ENCODE measurements around the gene FAM114A1.
"Not testable (repeated sequence)": the region's sequence is repeated elsewhere in the genome, so short reads cannot be mapped to it uniquely, and the experiment has no call there.

The FAM114A1 gene

GRCh38 chr4:38904682-38905081 is 37.1 kb downstream of the FAM114A1 start:
- no peak for DNase-seq

GRCh38 chr4:38905652-38906385 is 38.2 kb downstream of the FAM114A1 start:
- DNase-seq: no peak

- DNase-seq: no peak
Measured at GRCh38 chr4:38907696-38908270, 40.2 kb downstream of the FAM114A1 start.

GRCh38 chr4:38909015-38909414 is 41.4 kb downstream of the FAM114A1 start:
- DNase-seq: no peak

GRCh38 chr4:38911257-38911656 is 43.7 kb downstream of the FAM114A1 start:
- DNase-seq: no peak

GRCh38 chr4:38914854-38915253 is 47.2 kb downstream of the FAM114A1 start:
- DNase-seq: no peak

- DNase-seq: not testable (repeated sequence)
Measured at GRCh38 chr4:38916267-38916666, 48.7 kb downstream of the FAM114A1 start.

GRCh38 chr4:38917481-38918025 is 49.9 kb downstream of the FAM114A1 start:
- DNase-seq: no peak

- DNase-seq: no peak
Measured at GRCh38 chr4:38919494-38919893, 51.9 kb downstream of the FAM114A1 start.

GRCh38 chr4:38920186-38920585 is 52.6 kb downstream of the FAM114A1 start:
- no peak for DNase-seq

- no peak for DNase-seq
Measured at GRCh38 chr4:38920677-38921076, 53.1 kb downstream of the FAM114A1 start.

GRCh38 chr4:38921151-38921550 is 53.5 kb downstream of the FAM114A1 start:
- DNase-seq: no peak

GRCh38 chr4:38923746-38924145 is 56.1 kb downstream of the FAM114A1 start:
- DNase-seq: no peak

- DNase-seq: no peak
Measured at GRCh38 chr4:38924353-38924752, 56.7 kb downstream of the FAM114A1 start.

- DNase-seq: no peak
Measured at GRCh38 chr4:38925492-38926413, 58.1 kb downstream of the FAM114A1 start.

- DNase-seq: no peak
Measured at GRCh38 chr4:38926896-38927295, 59.3 kb downstream of the FAM114A1 start.

- DNase-seq: no peak
Measured at GRCh38 chr4:38928568-38928967, 61.0 kb downstream of the FAM114A1 start.

GRCh38 chr4:38928974-38929373 is 61.4 kb downstream of the FAM114A1 start:
- DNase-seq: no peak

- no peak for DNase-seq
Measured at GRCh38 chr4:38930204-38930603, 62.6 kb downstream of the FAM114A1 start.

- DNase-seq: no peak
Measured at GRCh38 chr4:38930707-38931106, 63.1 kb downstream of the FAM114A1 start.

- DNase-seq: no peak
Measured at GRCh38 chr4:38931125-38931524, 63.5 kb downstream of the FAM114A1 start.

GRCh38 chr4:38935391-38936073 is 67.9 kb downstream of the FAM114A1 start:
- no peak for DNase-seq

GRCh38 chr4:38939165-38939564 is 71.6 kb downstream of the FAM114A1 start:
- no peak for DNase-seq

All from NCI-H2107 (cell line).